Gastroesophageal sphincter (tissue), 3 donors: ENCODE measurements around the gene TNRC6B.

Experiments used
- CTCF ChIP-seq, 4 experiments: fragments of 200-600 bp in 2 of 4; fragments of 450-650 bp in 2 of 4; sonication (generic) in 1 of 4; IDR thresholded peaks; one replicate each; pipeline ENCODE4 v1.5.1; 2017 to 2019; ENCODE audit warnings: antibody characterized with exemption in 4 of 4, mild to moderate bottlenecking in 2 of 4, moderate library complexity in 2 of 4
- EP300 ChIP-seq: sonication (generic); formaldehyde crosslinking; IDR thresholded peaks from one replicate; pipeline ENCODE4 v1.6.1; 2017; ENCODE audit warnings: antibody characterized with exemption, mild to moderate bottlenecking
- POLR2A ChIP-seq, 2 donors: fragments of 450-650 bp; IDR thresholded peaks; one replicate each; pipeline ENCODE4 v1.6.1; 2017; ENCODE audit warnings: antibody characterized with exemption in 2 of 2, mild to moderate bottlenecking in 2 of 2, moderate library complexity in 1 of 2
- POLR2AphosphoS5 ChIP-seq: sonication (generic); formaldehyde crosslinking; IDR thresholded peaks from one replicate; pipeline ENCODE4 v1.6.1; 2017; ENCODE audit warnings: antibody characterized with exemption

GRCh38 chr22:40366068-40366467, 188.3 kb downstream of the TNRC6B start:
- TF ChIP-seq EP300 (no peak), CTCF (IDR thresholded peaks at IDR 0.05) (no peak), POLR2AphosphoS5 (no peak), POLR2A (IDR thresholded peaks at IDR 0.05) (no peak)
